WERI-Rb-1 (cell line): ENCODE measurements around the gene DBI.

Experiments
- DNase-seq: peaks from one replicate; pipeline ENCODE4 v3.0.0-alpha.2; 2020
- H3K27ac ChIP-seq: fragments of 250-450 bp; sonication (Bioruptor Pico); 2 replicates; pipeline ENCODE4 v1.5.1; 2020; ENCODE audit warnings: mild to moderate bottlenecking, moderate library complexity
- H3K27me3 ChIP-seq: fragments of 250-450 bp; sonication (Bioruptor Pico); 2 replicates; pipeline ENCODE4 v1.5.1; 2021; ENCODE audit warnings: mild to moderate bottlenecking, low read depth, moderate library complexity; ENCODE audit not compliant: insufficient read depth, severe bottlenecking
- H3K36me3 ChIP-seq: fragments of 250-450 bp; sonication (Bioruptor Pico); 2 replicates; pipeline ENCODE4 v1.5.1; 2020; ENCODE audit warnings: mild to moderate bottlenecking, moderate library complexity
- H3K4me3 ChIP-seq: 2 replicates; pipeline ENCODE4 v1.5.1; 2011; ENCODE audit warnings: low read depth, mild to moderate bottlenecking, control low read depth, low read length
- H3K9me3 ChIP-seq: fragments of 250-450 bp; sonication (Bioruptor Pico); 2 replicates; pipeline ENCODE4 v1.5.1; 2021; ENCODE audit warnings: mild to moderate bottlenecking, moderate library complexity; ENCODE audit not compliant: severe bottlenecking
- CTCF ChIP-seq: IDR thresholded peaks from 2 replicates; pipeline ENCODE4 v1.5.1; 2011; ENCODE audit warnings: low read depth, mild to moderate bottlenecking, control low read depth, inconsistent platforms, low read length

Gene DBI

GRCh38 chr2:119419065-119419464 lies 52.3 kb downstream of the DBI start:
- Histone ChIP-seq H3K36me3 (no peaks in the 10 kb centered on the region), H3K27me3 (no peaks in the 10 kb centered on the region), H3K4me3 (no peak overlapping the region), H3K27ac (no peak overlapping the region), H3K9me3 (no peaks in the 10 kb centered on the region)
- no peak for TF ChIP-seq CTCF
- no peak for DNase-seq

GRCh38 chr2:119419803-119420508 lies 53.2 kb downstream of the DBI start:
- H3K9me3 ChIP-seq, result no peaks in the 10 kb centered on the region
- H3K4me3 ChIP-seq, result no peak overlapping the region
- no peaks in the 10 kb centered on the region for H3K27me3 ChIP-seq
- H3K36me3 ChIP-seq, result no peaks in the 10 kb centered on the region
- TF ChIP-seq CTCF, result no peak
- no peak overlapping the region for H3K27ac ChIP-seq
- DNase-seq, result no peak

GRCh38 chr2:119421304-119421703 lies 54.5 kb downstream of the DBI start:
- Histone ChIP-seq H3K9me3 (no peaks in the 10 kb centered on the region), H3K36me3 (no peaks in the 10 kb centered on the region), H3K4me3 (no peak overlapping the region), H3K27me3 (no peaks in the 10 kb centered on the region), H3K27ac (no peak overlapping the region)
- DNase-seq, result no peak
- TF ChIP-seq CTCF, result no peak

- no peak for DNase-seq
- no peak overlapping the region for H3K27ac ChIP-seq
- H3K27me3 ChIP-seq, result no peaks in the 10 kb centered on the region
- no peaks in the 10 kb centered on the region for H3K9me3 ChIP-seq
- TF ChIP-seq CTCF, result no peak
- no peaks in the 10 kb centered on the region for H3K36me3 ChIP-seq
- no peak overlapping the region for H3K4me3 ChIP-seq
Observed at GRCh38 chr2:119421741-119422140, 55.0 kb downstream of the DBI start.
